NOMO-1 treated with DMSO at 0.1 percent for 48 hours (cell line): ENCODE data around the gene FBRSL1.

Experiments
- DNase-seq: peaks from one replicate; lab custom pipeline; 2025; ENCODE audit not compliant: unreplicated experiment; lab: John Stamatoyannopoulos, UW

FBRSL1 gene

GRCh38 chr12:132510111-132510724 is 20.3 kb downstream of the FBRSL1 start:
- DNase-seq = no peak

- DNase-seq = no peak
These were observed 21.0 kb downstream of the FBRSL1 start for GRCh38 chr12:132510746-132511477.

- no peak for DNase-seq
These were observed 21.7 kb downstream of the FBRSL1 start for GRCh38 chr12:132511516-132512196.

DNA sequence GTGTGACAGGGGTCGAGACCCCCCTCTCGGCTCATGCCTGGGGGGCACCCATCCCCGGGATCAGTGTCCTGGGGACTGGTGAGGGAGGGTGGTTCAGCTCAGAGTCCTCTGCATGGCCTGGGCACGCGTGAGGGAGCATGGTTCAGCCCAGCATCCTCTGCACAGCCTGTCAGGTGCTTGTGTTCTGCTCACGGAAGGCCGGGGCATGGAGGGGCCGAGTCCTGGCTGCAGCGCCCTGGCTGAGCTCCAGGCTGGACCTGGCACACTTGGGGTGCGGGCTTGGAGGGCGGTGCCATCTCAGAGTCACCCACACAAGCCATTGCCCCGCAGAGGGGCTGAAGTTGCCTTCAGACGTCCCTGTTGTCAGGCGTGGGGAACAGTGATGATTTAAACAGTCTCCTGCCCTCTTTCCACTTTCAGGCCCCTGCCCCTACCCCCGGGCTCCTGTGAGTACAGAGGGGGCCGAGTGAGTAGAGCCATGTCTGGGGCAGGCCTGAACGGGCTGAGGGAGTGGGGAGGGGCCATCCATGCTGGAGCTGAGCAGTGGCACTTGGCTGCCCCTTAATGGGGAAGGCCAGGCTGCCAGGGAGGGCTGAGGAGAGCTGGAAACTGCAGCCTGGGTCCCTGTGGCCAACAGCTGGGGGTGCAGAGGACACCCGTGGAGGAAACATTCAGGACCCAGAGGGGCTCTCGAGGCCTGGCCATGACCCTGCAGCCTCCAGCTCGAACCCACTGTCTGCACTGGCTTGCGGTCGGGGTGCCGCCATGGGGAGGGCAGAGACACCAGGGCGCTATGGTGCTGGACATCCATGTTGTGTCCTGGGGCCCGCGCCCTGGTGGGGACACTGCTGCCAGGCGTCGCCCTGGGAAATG is 22.5 kb downstream of the FBRSL1 start:
- DNase-seq = no peak

GRCh38 chr12:132513070-132513398 is 23.1 kb downstream of the FBRSL1 start:
- no peak for DNase-seq

DNA sequence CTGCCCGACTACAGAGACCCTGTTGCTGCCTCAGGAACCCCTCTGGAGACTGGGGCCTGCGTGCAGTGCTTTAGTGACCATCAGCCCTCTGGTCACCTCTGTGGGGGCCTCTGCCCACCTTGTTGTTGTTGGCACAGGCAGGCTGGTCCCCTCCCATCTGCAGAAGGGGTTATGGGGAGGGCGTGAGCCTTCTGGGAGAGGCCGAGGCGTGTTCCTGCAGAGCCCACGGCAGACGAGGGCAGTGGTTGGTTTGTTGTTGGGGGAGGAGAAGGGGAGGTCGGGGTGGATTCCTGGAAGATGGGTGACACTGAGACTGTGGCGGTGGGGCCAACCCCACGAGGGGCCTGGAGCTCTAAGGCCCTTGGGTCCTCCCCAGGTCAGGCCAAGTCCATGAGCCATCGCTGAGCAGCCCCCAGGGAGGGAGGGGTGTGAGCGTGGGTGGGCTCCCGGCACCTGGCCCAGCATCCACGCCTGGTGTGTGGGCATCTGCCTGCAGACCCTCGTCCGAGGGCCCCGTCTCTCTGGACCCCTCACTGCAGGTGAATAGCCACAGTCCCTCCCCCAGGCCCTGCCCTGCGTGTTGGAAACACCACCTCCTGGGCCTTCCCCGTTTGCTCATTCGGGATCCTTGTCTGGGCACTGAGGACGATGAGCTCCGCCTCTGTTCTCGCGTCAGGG is 23.6 kb downstream of the FBRSL1 start:
- DNase-seq = no peak

DNA sequence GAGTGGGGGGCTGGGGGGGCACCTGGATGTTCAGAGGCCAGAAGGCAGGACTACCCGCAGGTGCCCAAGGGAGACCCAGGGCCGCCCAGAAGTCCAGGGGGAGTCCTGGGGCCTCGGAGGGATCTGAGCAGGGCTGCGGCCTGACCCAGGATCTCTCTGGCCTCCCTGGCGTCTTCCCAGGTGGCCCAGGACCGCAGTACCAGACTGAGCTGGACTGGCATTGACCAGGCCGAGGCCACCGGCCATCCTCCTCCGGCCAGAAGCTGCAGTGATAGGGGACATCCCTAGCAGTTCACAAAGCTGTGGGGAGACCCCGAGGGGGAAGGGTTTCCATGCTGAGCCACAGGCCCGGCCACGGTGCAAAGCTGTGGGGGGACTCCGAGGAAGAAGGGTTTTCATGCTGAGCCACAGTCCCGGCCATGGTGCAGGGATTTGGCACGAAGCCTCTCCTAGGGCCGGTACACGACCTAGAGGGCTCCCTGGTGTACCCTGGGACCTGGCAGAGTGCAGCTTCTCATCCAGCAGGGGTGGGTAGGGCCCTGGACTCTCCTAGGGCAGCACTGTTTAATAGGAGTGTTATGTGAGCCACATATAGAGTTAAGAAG is 24.4 kb downstream of the FBRSL1 start:
- no peak for DNase-seq

- DNase-seq = no peak
These were observed 24.9 kb downstream of the FBRSL1 start for GRCh38 chr12:132514838-132515237.

DNA sequence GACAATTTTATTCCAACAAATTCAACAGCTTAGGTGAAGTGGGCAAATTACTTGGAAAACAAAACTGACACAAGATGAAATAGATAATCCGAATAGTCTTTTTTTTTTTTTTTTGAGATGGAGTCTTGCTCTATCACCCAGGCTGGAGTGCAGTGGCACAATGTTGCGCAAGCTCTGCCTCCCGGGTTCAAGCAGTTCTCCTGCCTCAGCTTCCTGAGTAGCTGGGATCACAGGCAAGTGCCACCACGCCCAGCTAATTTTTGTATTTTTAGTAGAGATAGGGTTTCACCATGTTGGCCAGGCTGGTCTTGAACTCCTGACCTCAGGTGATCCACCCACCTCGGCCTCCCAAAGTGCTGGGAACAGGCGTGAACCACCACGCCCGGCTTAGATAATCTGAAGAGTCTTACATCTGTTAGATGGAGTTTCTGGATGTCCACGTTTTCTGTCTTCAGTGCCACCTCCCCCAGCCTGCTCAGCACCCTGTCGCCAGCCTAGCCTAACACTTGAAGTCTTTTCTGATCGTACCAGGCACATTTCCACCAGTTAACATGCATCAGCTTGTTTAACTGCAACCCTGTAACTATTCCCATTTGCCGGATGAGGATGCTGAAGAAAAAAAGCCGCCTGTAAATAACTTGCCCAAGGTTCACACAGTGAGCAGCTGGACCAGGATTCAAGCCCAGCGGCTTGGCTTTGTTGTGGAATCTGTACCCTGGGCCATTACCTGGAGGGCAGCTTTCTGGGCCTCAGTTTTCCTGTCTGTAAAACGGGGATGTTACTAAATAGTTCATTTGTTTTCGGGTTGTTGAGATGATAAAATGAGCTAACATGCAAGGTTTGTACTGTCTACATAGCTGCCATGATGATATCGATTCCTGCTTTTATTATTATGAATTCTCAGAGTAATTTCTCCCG is 26.4 kb downstream of the FBRSL1 start:
- DNase-seq = no peak

- no peak for DNase-seq
These were observed 27.2 kb downstream of the FBRSL1 start for GRCh38 chr12:132517013-132517739.

- no peak for DNase-seq
These were observed 27.8 kb downstream of the FBRSL1 start for GRCh38 chr12:132517740-132518100.

- no peak for DNase-seq
These were observed 28.5 kb downstream of the FBRSL1 start for GRCh38 chr12:132518354-132518992.

- DNase-seq = no peak
These were observed 30.7 kb downstream of the FBRSL1 start for GRCh38 chr12:132520421-132521199.

DNA sequence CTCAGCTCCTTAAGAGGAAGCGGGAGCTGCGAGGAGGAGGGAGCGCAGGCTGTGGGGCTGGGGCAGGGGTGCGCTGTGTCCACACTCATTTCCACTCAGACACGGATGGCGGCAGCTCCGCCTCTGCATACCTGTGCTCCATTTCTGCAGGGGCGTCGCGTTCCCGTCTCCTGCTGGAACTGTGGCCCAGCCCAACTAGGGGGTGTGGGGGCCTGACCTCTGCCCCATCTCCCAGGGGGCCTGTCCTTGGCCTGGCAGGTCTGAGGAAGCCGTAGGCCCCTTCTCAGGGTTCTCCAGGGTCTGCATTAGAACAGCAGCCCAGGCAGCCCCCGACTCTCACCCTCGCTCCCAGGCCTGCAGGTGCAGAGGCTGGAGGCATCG is 31.2 kb downstream of the FBRSL1 start:
- no peak for DNase-seq

DNA sequence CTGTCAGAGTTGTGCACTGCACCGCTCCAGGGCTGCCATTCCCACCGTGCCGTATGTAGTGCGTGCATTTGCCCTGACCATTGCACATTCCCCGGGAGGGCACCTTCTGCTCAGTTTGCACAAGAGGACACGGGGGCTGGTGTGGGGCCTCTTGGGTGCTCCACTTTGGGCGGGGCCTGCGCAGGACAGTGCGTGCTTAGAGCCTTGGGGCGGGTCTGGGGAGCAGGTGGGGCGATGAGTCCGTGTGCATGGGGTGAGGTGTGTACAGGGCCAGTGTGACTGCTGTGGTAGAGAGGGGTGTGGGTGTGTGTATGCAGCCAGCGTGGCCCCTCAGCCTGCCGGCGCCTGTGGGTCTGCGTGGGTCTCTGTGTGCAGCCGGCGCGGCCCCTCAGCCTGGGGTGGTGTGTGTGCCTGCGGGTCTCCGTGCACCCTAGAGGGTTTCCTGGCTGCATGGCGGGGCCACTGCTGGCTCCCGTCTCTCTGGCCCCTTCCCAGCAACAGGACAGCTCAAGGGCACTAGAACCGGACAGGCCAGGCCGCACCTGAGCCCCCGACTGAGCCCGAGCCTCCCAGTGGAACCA is 31.9 kb downstream of the FBRSL1 start:
- DNase-seq = no peak

DNA sequence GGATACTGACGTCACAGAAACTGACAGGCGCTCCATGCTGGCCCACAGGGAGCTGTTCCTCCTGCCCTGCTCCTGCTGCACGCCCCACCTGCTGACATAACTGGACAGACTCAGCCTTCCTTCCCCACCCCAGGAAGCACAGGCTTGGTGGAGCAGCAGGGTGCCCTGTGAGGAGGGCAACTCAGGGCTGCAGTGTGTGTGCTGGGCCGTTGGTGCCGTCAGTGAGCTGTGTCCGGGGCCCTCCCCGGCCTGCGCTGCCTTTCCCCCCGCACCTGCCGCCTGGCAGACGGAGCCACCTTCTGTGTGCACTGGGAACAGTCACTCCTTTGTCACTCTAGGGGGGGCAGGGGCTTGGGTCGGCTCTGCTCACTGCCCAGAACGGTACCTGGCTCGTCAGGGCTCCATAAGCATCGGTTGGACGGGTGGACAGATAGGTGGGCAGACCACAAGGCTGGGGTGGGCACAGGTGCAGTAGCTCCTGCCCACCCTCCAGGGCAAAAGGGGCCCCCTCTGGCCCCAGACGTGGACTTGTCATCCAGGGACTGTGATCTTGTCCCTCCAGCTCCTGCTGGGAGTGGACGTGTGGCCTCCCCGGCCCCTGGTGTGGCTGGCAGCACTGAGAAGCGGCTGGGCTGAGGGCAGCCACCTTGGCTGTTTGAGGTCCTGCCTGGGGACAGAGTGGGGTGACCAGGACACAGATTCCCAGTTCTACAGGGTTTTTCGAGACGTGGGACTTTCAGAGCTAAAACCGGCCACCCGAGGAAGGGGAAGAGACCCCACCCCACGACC is 32.8 kb downstream of the FBRSL1 start:
- DNase-seq = no peak
